Retina (tissue), 1 donor: ENCODE data around the gene MOB3A.
A peak's percentile ranks its signal among the peaks of the same experiment; 100 is the strongest.
"Not testable (repeated sequence)": the region's sequence is repeated elsewhere in the genome, so short reads cannot be mapped to it uniquely, and the experiment has no call there.

Source experiments
- DNase-seq: peaks from one replicate; pipeline ENCODE4 v3.0.0-alpha.2; 2016

Gene MOB3A

DNA sequence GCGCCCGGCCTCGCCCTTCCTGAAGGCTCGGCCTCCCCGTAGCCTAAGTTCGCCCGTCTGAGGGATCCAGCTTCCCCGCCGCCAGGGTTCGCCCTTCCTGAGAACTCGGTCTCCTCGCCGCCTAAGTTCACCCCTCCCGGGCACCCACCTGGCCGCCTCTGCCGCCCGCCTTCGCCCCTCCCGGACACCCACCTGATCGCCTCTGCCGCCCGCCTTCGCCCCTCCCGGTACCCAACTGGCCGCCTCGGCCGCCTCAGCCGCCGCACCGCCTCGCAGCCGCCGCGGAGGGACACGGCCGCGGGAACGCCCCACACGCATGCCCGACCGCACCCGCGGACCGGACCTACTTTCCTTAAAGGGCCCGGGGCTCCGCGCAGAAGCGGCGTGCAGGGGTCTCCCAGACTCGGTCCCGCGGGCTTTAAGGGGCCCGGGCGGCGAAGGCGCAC, at the start of gene MOB3A:
MOB3A (minus strand) TSS at position 293 of the 446 bp plus-strand sequence. CDS start 17,766 bp downstream, outside the sequence.
- peak; percentile 99 for DNase-seq

DNA sequence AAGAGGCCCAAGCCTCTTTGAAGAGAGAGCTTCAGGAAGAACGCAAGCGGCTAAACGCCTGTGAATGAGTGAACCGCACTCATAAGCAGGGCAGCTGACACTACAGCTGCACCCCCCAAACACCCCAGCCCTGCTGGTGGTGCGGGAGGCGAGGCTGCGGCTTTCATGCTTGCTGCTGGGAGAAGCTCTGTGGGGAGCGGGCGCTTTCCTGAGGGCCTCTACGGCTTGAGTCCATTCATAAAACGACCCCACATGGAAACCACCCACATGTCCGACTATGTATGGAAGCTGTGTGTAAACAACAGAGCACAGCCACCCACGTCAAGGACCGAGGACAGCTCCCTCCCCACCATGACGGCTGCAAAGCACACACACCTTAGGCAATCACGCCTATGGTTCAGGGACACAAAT, 49.7 kb upstream of the MOB3A start:
- DNase-seq, result no peak

DNA sequence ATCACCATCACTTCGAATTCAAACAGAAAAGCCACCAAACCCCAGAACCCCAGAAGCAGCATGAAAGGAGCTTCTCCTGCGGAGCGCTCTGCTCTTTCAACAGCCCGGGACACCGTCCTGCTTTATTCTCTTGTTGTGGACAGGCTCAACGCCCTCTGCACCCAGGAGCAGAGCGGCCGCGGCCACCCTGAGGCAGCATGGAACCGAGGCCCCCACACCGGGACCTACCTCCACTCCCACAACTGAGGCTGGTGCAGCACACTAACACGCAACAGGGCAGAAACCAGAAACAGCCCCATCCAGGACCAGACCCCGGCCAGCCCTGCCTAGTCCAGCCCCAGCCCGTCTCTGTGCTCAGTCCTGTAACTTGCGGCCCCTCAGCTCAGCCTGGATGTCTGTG, 48.1 kb upstream of the MOB3A start:
- no peak for DNase-seq

DNA sequence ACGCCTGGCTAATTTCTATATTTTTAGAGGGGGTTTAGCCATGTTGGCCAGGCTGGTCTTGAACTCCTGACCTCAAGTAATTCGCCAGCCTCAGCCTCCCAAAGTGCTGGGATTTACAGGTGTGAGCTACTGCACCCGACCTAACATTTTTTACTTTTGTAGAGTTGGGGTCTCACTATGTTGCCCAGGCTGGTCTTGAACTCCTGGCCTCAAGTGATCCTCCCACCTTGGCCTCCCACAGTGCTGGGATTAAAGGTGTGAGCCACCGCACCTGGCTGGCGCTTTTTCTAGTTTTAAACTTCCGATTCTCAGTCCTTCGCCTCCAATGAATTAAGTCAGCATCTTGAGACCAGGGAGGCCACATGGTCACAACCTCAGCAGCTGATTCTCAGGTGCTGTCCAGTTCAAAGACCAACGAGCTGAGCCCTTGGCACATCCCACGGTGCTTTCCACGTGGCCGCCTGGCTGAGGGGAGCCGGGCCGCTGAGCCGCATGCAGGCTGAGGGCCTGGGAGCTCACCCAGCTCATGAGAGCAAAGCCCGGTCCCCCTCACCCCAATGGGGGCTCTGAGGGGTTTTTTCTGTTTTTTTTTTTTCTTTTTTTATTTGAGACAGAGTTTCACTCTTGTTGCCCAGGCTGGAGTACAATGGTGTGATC, 46.2 kb upstream of the MOB3A start:
- no peak for DNase-seq

DNA sequence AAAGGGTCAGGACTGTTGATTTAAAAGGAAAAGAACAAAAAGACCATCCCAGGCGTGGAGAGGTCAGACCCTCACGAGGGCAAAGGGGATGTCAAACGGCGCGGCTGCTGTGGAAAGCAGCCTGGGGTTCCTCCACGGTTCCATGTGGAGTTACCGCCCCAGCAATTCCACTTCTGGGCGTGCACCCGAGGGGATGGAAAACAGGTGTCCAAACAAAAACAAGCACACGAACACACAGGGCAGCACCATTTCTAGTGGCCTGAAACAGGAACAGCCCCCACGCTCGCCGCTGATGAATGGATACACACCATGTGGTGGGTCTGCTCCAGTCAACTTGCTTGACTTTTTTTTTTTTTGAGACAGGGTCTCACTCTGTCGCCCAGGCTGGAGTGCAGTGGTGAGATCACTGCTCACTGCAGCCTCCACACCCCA, 44.0 kb upstream of the MOB3A start:
- DNase-seq, result no peak

DNA sequence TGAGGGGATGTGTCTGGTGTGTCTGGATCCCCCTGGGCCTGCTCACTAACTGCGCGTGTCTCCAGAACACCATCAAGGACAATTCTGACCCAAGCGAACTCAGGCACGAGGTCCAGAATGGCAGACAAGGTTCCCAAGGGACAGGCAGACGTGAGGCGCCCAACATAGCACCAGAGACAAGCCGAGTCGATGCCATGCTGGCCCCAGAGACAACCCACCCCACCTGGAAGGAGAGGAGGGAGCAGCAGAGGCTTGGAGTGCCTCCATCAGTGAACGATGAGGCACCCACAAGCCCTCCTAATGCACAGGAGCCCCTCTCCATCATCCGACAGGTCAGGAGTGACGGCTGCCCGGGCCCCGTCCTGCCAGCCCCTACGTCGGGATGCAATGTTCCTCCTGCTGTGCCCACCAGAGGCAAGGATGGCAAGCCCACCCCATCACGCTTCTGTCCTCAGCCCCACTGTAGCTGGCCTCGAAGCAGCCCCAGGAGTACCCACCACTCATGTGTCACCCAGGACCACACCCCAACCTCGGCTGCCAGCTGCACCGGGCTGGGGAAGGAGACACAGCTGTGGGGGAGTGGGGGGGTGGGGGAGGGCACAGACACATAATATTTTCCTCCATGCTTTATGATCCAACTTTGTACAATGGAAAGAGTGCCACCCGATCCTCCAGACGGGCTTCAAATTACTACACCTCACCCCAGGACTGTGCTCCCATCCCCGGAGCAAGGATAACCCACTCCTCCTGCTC, 43.4 kb upstream of the MOB3A start:
- DNase-seq, result no peak

DNA sequence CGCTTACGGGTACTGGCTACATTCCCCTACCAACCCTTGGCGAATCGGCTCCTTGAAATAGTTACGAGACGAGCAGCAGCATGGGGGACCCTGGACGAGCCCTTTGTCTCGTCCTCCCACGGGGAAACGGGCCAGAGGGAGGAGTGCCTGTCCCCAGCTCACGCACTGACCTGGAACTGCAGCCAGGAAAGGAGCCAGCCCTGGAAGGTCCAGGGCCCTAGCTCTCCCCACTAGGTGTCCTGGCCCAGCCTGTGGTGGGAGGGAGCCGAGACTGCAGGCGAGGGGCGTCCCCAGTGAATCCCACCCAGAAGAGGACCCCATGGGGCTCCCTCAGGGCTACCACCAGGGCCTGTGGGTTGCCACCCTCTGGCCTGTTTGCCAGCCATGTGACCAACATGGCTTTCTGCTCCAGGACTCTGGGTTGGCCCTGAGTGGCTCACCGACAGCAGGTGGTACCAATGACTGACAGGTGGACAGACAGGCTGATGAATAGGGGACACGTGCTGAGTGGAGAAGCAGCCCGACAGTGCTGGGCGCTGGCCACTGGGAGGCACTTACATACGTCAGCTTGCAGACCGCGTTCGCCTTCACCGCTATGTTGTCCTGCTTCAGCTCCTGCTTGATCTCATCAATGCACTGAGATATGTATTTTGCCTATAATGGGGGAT, 42.1 kb upstream of the MOB3A start:
- no peak for DNase-seq

DNA sequence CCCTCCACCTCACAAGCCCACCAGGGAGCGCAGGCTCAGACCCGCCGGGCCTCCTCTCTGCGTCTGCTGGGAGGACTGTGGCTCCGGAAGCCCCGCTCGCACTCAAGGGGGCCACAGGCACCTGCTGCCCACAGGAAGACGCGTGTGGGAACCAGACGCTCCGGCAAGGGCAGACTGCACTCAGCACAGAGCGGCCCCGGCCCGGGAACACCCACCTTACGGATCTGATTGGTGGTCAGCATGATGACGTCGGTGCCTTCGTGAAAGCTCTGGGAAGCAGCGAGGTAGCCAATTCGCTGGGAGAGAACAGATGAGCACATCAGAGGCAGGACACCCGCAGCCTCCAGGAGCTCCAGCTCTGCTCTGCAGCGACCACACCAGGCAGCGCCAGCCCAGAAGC, 40.7 kb upstream of the MOB3A start:
- no peak for DNase-seq

DNA sequence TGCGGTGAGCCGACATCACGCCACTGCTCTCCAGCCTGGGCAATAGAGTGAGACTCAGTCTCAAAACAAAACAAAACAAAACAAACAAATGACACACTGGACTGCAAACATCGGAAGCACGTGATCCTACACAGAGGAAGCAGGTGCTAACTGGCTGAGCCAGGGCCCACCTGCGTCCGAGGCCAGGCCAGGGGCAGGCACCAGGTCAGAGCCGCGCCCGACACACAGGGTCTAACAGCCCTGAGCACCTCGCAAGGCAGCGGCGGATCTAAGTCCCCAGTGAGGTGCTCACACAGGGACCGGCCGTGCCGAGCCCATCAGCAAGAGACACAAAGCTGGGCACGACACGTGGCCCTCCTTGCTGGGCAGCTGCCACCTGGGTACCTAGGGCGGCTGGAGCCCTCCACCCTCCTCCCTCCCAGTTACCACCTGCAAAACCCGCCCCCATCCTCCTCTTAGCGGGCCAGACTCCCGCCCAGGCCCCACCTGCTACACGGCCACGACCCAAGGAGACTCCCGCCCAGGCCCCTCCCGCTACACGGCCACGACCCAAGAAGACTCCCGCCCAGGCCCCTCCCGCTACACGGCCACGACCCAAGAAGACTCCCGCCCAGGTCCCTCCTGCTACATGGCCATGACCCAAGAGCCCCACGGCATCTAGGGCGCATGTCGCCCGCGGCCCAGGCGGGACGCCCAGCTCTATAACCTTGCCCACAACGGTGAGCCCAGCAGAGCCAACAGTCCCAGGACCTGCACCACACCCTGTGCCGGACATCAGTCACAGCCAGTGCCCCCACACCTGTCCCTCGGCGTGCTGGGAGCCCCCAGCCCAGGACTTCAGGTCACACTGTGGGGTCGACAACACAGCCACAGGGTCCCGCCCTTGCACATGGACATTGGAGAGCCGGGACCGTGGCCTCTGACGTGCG, 39.6 kb upstream of the MOB3A start:
- DNase-seq, result no peak

DNA sequence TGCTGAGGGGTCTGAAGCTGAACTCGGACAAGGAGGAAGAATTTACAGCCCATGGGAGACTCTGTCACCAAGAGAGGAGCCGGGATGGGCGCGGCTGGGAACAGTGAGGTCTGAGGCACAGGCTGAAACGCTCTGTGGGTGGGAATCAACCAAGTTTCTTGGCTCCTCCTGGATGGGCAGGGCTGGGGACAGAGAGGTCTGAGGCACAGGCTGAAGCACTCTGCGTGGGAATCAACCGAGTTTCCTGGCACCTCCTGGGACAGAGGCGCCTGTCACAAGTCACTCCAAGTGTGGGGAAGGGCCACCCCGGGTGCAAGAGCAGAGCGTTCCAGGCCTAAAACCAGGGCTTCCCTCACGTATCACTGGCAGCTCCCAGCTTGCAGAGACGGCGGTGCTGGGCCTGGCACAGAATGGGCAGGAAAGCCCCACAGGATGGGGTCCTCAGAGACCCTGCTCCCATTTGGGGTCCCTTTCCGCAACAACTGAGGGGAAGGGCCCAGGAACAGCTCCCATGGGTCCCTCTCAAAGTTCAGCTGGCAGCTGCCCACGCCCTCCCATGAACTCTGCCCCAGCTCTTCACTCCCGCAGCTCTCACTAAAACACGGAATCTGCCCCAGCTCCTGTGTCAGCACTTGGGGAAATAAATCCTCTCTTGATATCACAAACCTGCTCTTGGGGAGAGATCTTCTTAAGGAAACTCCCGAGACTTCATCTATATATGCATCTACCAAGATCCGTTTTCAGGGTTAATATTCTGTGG, 36.8 kb upstream of the MOB3A start:
- DNase-seq, result no peak

DNA sequence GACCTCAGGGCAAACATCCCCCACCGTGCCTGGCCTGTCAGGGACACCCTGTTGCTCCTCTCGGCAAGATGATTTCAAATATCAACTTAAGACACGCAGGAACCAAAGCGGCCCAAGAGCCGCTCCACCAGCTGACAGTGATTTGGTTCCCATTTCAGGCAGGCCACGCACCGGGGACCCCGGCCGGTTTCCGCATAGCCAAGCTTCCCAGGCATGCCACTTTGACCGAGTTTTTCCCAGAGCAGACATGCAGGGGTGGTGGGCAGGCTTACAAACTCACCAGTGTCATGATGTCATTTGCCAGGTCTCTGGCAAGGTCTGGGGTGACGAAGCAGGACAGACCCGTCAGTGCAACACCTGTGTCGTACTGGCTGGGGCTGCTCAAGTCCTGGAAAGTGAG, 36.1 kb upstream of the MOB3A start:
- no peak for DNase-seq

DNA sequence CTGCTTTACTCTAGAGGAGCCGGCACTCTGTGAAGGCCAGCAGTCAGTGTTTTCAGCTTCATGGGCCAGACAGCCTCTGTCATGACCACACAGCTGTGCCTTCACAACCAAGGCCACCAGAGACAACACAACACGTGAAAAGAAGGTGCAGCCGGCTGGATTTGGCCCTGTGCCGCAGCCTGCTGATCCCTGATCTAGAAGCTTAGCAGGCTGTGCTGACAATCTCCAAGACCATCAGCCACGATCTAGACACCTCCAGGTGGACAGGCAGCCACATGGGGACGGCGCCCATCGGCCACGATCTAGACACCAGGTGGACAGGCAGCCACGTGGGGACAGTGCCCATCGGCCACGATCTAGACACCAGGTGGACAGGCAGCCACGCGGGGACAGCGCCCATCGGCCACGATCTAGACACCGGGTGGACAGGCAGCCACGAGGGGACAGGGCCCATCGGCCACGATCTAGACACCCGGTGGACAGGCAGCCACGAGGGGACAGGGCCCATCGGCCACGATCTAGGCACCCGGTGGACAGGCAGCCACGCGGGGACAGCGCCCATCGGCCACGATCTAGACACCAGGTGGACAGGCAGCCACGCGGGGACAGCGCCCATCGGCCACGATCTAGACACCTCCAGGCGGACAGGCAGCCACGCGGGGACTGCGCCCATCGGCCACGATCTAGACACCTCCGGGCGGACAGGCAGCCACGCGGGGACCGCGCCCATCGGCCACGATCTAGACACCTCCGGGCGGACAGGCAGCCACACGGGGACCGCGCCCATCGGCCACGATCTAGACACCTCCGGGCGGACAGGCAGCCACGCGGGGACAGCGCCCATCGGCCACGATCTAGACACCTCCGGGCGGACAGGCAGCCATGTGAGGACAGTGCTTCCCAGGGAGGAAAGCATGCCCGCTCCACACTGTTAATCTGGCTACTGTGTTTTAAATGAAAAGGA, 35.2 kb upstream of the MOB3A start:
- not testable (repeated sequence) for DNase-seq

DNA sequence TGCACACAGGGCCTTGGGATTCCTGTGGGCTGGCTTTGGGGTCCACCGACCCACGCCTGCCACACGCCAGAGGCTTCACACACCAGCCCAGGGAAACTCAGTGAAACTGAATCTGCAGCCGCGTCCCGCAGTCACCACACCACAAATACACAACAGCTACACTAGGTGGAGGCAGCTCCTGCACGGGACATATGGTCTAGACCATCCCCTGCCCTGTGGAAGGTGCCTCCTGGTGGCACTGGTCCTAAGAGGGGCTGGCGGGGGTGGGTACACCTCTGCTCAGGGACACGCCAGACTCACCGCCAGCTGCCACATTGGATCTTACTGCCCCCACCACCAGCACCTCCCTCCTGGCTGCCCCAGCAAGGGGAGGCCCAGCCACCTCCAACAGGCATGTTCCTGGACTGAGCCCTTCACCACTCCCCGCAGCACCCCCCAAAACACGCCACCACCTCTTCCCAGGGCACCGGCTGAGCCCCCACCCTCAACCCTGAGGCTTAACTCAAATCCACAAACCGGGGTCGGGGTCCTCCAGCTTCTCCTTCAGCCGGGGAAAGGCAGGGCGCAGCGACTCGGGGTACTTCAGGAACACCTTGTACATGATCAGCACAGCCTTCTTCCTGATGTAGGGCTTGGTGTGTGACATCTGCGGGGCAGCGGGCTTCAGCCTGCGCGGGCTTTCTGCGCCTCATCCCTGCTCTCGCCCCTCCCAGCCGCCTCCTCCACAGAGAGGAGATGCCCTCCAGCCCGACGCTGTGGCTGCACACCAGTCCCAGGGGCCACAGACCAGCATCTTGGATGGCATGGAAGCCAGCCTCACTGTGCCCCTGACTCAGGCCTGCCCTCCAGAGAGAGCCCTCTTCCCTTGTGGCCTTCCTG, 34.0 kb upstream of the MOB3A start:
- no peak for DNase-seq

DNA sequence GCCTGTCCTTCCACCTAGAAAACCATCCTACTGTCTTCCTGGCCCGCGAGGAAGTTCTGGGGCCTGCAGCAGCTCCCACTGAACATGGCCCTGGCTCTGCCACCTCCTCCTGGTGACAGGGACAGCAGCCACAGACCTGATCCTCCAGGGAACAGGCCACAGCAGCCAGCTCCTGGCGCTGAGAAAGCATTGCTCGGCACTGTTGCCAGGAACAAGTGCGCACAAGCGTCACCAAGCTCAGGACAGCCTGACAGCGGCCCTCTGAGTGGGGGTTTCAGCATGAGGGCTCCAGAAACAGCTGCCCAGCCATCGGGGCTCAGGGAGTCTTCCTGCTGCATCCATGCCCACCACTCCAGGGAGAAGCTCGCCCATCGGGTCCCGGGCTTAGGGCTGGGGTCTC, 33.4 kb upstream of the MOB3A start:
- DNase-seq, result no peak

DNA sequence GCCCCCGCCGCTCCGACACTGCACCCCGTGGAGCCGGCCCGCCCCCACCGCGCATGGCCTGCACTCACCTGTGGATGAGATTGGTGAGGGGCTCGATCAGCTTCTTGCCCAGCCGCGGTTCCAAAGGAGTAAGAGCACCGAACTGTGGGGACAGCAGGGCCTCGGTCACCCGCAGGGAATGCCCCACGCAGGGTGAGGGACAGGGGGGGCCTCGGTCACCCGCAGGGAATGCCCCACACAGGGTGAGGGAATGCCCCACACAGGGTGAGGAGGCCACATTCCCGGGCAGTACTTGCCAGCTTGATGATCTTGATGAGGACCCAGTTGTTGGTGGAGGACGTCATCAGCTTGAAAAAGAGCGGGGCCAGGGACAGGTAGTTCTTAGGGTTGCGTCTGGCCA, 32.9 kb upstream of the MOB3A start:
- no peak for DNase-seq

DNA sequence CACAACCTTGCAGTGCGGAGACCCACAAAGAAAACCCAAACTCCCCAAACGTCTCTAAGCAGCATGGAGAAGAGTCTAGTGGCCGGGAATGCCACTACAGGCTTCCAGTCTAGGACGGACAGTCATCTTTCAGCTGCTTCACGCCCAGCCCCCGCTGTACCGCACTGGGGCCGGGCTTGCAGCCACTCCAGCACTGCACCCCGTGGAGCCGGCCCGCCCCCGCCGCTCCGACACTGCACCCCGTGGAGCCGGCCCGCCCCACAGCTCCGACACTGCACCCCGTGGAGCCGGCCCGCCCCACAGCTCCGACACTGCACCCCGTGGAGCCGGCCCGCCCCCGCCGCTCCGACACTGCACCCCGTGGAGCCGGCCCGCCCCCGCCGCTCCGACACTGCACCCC, 32.1 kb upstream of the MOB3A start:
- not testable (repeated sequence) for DNase-seq

DNA sequence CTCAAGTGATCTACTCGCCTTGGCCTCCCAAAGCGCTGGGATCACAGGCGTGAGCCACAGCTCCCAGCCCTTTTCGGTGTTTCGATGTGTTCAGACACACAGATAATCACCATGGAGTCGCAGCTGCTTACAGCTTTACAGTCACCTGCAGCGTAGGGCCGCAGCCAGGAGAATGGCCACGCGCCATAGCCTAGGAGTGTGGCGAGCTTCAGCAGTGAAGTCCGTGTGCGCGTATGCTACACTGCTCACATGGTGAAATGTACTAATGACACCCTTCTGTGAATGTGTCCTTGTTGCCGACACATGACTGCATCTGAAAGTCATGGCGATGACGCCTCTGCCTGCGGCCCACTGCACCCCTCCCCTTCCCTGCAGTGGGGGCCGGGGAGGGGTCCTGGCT, 31.6 kb upstream of the MOB3A start:
- no peak for DNase-seq

DNA sequence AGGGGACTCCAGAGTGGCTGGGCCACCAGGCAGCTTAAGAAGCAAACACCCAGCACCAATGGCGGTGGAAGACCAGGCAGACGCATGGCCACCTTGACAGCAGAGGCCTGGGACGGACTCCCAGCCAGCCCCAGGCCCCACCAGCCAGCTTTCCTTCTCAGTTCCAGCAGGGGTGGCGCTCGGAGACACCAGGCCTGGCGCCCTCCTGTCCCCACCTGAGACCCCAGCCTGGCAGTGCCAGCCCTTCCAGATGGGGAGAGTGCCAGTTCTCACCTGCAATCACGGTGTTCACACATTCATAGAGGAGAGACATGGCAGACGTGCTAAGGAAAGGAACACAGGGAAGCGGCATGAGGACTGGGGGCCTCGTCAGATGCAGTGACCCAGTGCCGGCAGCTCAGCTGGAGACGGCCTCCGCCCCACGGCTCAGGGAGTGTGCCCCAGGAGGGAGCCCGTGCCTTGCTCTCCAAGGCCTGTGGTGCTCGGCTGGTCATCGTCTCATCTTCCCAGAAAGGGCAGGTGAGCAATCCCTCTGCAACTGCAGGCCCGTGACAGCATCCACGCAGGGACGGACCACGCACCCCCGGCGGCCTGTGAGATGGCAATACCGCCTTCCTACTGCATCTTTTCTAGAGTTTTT, 30.9 kb upstream of the MOB3A start:
- no peak for DNase-seq

DNA sequence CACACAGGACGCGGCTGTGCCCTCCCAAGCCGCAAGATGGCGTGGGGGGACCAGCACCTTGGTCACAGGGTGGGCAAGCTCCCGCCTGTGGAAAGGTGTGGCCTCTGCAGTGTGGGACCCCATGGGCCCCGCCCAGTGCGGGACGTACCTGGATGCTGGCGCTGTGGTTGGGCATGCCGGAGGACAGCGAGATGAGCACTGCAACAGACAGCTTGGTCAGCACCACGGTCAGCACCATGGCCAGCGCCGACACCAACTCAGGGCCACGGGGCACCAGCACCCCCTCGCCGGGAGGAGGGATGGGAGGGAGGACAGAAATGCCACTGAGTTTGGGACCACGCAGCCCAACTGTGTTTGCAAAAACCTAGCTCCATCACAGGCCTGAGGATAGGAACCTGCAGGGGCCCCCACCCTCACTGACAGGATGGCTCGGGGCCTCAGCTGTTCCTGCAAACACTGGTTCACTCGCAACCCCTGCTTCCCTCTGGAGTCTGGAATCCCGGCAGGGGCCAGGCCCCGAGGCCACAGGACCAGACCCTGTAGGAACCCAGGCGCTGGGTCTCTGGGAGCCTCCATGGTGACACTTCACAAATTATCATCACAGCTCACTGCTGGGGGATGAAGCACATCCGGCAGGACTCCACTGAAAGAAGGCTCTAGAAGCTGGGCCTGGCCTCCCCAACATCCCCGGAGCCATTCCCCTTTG, 27.7 kb upstream of the MOB3A start:
- DNase-seq, result no peak
